GM12891 (cell line): Measurements from ENCODE around the gene TMC7.

Experiments
- DNase-seq: peaks from one replicate; pipeline ENCODE4 v3.0.0; 2011; ENCODE audit warnings: low spot score; ENCODE audit not compliant: insufficient read length
- FAIRE-seq: peaks from 2 replicates; lab custom pipeline; 2011; peaks lifted over from hg19 to GRCh38; lab: Jason Lieb, UNC
- PAX5 ChIP-seq: IDR thresholded peaks from 2 replicates; pipeline ENCODE4 v1.6.1; 2011; ENCODE audit warnings: low read length, moderate library complexity, mild to moderate bottlenecking; ENCODE audit not compliant: insufficient read depth, severe bottlenecking
- POLR2A ChIP-seq: IDR thresholded peaks from 2 replicates; pipeline ENCODE4 v1.6.1; 2011; ENCODE audit warnings: low read depth, low read length, control low read depth
- POLR2AphosphoS5 ChIP-seq: IDR thresholded peaks from 2 replicates; pipeline ENCODE4 v1.6.1; 2011; ENCODE audit warnings: low read depth, low read length, control low read depth
- POU2F2 ChIP-seq: IDR thresholded peaks from 2 replicates; pipeline ENCODE4 v1.6.1; 2011; ENCODE audit warnings: low read depth, mild to moderate bottlenecking, control low read depth, low read length, moderate library complexity
- SPI1 ChIP-seq: IDR thresholded peaks from 2 replicates; pipeline ENCODE4 v1.6.1; 2011; ENCODE audit warnings: low read depth, low read length, control low read depth
- TAF1 ChIP-seq: IDR thresholded peaks from 2 replicates; pipeline ENCODE4 v1.6.1; 2011; ENCODE audit warnings: low read depth, low read length, control low read depth

Gene TMC7

GRCh38 chr16:19085679-19086200 lies 102.0 kb downstream of the TMC7 start:
- TF ChIP-seq POLR2AphosphoS5 (no peak), POU2F2 (no peak), POLR2A (no peak), TAF1 (no peak), SPI1 (no peak), PAX5 (no peak)
- FAIRE-seq (no peak), DNase-seq (no peak)

GRCh38 chr16:19086322-19087199 lies 102.8 kb downstream of the TMC7 start:
- FAIRE-seq: peak; percentile 72
- DNase-seq: peak; percentile 75
- TF ChIP-seq POLR2AphosphoS5 (no peak), SPI1 (no peak)

- DNase-seq (no peak), FAIRE-seq (no peak)
- TF ChIP-seq TAF1: no peak
- TF ChIP-seq POU2F2: no peak
- no peak for TF ChIP-seq POLR2A
- TF ChIP-seq PAX5: no peak
- TF ChIP-seq POLR2AphosphoS5: no peak
- no peak for TF ChIP-seq SPI1
These were observed 104.7 kb downstream of the TMC7 start for GRCh38 chr16:19088341-19088916.

- FAIRE-seq: no peak
These were observed 105.7 kb downstream of the TMC7 start for GRCh38 chr16:19089410-19089955.

GRCh38 chr16:19090916-19091315 lies 107.2 kb downstream of the TMC7 start:
- FAIRE-seq: no peak
- no peak for DNase-seq
- TF ChIP-seq POLR2AphosphoS5 (no peak), POU2F2 (no peak)

More at GRCh38 chr16:19089410-19089955, 105.7 kb downstream of the TMC7 start:
- TF ChIP-seq TAF1: no peak
- no peak for TF ChIP-seq POLR2A
- DNase-seq: no peak

- no peak for FAIRE-seq
- TF ChIP-seq POU2F2 (no peak), POLR2AphosphoS5 (no peak), POLR2A (no peak), SPI1 (no peak), TAF1 (no peak), PAX5 (no peak)
These were observed 109.1 kb downstream of the TMC7 start for GRCh38 chr16:19092653-19093410.

GRCh38 chr16:19093631-19094541 lies 110.2 kb downstream of the TMC7 start:
- TF ChIP-seq POLR2AphosphoS5 (no peak), TAF1 (no peak), PAX5 (no peak), POU2F2 (no peak), POLR2A (no peak), SPI1 (no peak)
- FAIRE-seq (no peak), DNase-seq (no peak)

More at GRCh38 chr16:19092653-19093410, 109.1 kb downstream of the TMC7 start:
- no peak for DNase-seq

GRCh38 chr16:19094542-19095365 lies 111.0 kb downstream of the TMC7 start:
- no peak for DNase-seq
- TF ChIP-seq SPI1 (peak; percentile 58; the same call in 1 of the 2 replicates), TAF1 (no peak)
- FAIRE-seq: peak; percentile 68
